GM12864 (cell line): Measurements from ENCODE around the gene P2RY13.

Experiments
- DNase-seq: peaks from one replicate; pipeline ENCODE4 v3.0.0-alpha.2; 2011; ENCODE audit warnings: low read depth
- H3K4me3 ChIP-seq: 2 replicates; pipeline ENCODE4 v1.5.1; 2011; ENCODE audit warnings: mild to moderate bottlenecking, low read depth, low read length, control low read depth
- TF ChIP-seq, protein P1 (sequence below): IDR thresholded peaks from 2 replicates; pipeline ENCODE4 v1.5.1; 2011; ENCODE audit warnings: low read depth, mild to moderate bottlenecking, moderate library complexity, low read length, control low read depth, inconsistent platforms; ENCODE audit errors: missing control alignments

Gene P2RY13

DNA sequence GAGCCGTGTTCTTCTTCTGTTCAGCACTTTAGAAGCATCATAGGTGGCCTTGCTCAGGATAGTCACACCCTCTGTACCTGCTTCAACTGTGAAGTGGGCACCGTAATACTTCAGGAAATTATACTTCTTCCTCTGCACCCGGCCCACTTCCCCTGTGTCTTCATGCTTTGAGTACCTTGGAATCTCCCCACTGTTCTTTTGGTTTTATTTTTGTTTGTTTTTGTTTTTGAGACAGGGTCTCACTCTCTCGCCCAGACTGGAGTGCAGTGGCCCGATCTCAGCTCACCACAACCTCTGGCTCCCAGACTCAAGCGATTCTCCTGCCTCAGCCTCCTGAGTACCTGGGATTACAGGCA lies 52.7 kb downstream of the P2RY13 start:
- no peak for DNase-seq

More for the DNA sequence above, 52.7 kb downstream of the P2RY13 start:
- H3K4me3 ChIP-seq = no peak overlapping the region
- TF ChIP-seq, protein P1, sequence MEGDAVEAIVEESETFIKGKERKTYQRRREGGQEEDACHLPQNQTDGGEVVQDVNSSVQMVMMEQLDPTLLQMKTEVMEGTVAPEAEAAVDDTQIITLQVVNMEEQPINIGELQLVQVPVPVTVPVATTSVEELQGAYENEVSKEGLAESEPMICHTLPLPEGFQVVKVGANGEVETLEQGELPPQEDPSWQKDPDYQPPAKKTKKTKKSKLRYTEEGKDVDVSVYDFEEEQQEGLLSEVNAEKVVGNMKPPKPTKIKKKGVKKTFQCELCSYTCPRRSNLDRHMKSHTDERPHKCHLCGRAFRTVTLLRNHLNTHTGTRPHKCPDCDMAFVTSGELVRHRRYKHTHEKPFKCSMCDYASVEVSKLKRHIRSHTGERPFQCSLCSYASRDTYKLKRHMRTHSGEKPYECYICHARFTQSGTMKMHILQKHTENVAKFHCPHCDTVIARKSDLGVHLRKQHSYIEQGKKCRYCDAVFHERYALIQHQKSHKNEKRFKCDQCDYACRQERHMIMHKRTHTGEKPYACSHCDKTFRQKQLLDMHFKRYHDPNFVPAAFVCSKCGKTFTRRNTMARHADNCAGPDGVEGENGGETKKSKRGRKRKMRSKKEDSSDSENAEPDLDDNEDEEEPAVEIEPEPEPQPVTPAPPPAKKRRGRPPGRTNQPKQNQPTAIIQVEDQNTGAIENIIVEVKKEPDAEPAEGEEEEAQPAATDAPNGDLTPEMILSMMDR = no peak
